ENCODE data around the gene GMPR2.

Gene GMPR2

GRCh38 chr14:24232645-24233537, at the start of gene GMPR2:
Gene GMPR2 (plus strand): TSS chr14:24232929. CDS start chr14:24233254, 325 bp downstream.
- TF ChIP-seq EP300 (IDR thresholded peaks at IDR 0.05; ENCODE audit: borderline replicate concordance) (no peak), TAF1 (IDR thresholded peaks at IDR 0.05; ENCODE audit: low read depth) (peak; percentile 63), USF1 (IDR thresholded peaks at IDR 0.05) (no peak), CREB1 (IDR thresholded peaks at IDR 0.05; ENCODE audit: low read depth) (no peak), REST (IDR thresholded peaks at IDR 0.05; ENCODE audit: low read depth) (no peak), TEAD4 (IDR thresholded peaks at IDR 0.05) (peak; percentile 66), EGR1 (IDR thresholded peaks at IDR 0.05) (no peak), FOXM1 (IDR thresholded peaks at IDR 0.05; ENCODE audit: borderline replicate concordance, low read depth) (no peak), CEBPB (IDR thresholded peaks at IDR 0.05) (no peak), YY1 (IDR thresholded peaks at IDR 0.05; ENCODE audit: low read depth) (no peak), NFIC (IDR thresholded peaks at IDR 0.05) (no peak), TCF12 (IDR thresholded peaks at IDR 0.05; ENCODE audit: low read depth) (peak; percentile 1; the same call in 1 of the 2 replicates), ZBTB7A (IDR thresholded peaks at IDR 0.05; ENCODE audit: low read depth) (no peak), RAD21 (IDR thresholded peaks at IDR 0.05; ENCODE audit: low read depth) (no peak)
- TF ChIP-seq, protein P1, sequence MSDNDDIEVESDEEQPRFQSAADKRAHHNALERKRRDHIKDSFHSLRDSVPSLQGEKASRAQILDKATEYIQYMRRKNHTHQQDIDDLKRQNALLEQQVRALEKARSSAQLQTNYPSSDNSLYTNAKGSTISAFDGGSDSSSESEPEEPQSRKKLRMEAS (IDR thresholded peaks at IDR 0.05), result peak; percentile 51; the same call in 1 of the 2 replicates

DNA sequence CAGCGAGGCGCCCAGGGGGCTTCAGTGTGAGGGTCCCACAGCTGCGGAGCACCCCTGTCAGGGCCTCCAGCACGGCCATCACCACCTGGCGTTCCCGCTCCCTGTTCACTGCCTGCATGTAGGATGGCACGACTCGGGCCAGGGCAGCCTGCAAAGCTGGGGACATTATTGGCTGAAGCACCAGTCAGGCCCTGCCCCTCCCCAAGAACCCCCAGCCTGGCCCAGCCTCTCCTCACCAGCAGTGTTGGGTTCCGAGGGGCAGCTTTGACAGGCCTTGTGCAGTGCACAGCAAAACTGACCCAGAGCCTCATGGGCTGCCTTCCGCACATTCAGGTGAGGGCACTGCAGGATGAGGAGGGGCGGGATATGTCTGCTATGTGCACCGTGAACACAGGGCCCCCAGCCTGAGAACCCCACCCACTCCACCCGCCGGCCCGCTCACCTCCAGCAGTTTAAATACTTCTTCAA, 49.7 kb upstream of the GMPR2 start:
- TF ChIP-seq RAD21 (IDR thresholded peaks at IDR 0.05; ENCODE audit: low read depth) (no peak), USF1 (IDR thresholded peaks at IDR 0.05) (no peak), TEAD4 (IDR thresholded peaks at IDR 0.05) (no peak), EP300 (IDR thresholded peaks at IDR 0.05; ENCODE audit: borderline replicate concordance) (no peak), REST (IDR thresholded peaks at IDR 0.05; ENCODE audit: low read depth) (no peak), ZBTB7A (IDR thresholded peaks at IDR 0.05; ENCODE audit: low read depth) (no peak), YY1 (IDR thresholded peaks at IDR 0.05; ENCODE audit: low read depth) (no peak), CEBPB (IDR thresholded peaks at IDR 0.05) (no peak), TAF1 (IDR thresholded peaks at IDR 0.05; ENCODE audit: low read depth) (no peak), CREB1 (IDR thresholded peaks at IDR 0.05; ENCODE audit: low read depth) (no peak), FOXM1 (IDR thresholded peaks at IDR 0.05; ENCODE audit: borderline replicate concordance, low read depth) (no peak), NFIC (IDR thresholded peaks at IDR 0.05) (no peak), EGR1 (IDR thresholded peaks at IDR 0.05) (no peak), TCF12 (IDR thresholded peaks at IDR 0.05; ENCODE audit: low read depth) (no peak)
- TF ChIP-seq, protein P1 (IDR thresholded peaks at IDR 0.05), result no peak

DNA sequence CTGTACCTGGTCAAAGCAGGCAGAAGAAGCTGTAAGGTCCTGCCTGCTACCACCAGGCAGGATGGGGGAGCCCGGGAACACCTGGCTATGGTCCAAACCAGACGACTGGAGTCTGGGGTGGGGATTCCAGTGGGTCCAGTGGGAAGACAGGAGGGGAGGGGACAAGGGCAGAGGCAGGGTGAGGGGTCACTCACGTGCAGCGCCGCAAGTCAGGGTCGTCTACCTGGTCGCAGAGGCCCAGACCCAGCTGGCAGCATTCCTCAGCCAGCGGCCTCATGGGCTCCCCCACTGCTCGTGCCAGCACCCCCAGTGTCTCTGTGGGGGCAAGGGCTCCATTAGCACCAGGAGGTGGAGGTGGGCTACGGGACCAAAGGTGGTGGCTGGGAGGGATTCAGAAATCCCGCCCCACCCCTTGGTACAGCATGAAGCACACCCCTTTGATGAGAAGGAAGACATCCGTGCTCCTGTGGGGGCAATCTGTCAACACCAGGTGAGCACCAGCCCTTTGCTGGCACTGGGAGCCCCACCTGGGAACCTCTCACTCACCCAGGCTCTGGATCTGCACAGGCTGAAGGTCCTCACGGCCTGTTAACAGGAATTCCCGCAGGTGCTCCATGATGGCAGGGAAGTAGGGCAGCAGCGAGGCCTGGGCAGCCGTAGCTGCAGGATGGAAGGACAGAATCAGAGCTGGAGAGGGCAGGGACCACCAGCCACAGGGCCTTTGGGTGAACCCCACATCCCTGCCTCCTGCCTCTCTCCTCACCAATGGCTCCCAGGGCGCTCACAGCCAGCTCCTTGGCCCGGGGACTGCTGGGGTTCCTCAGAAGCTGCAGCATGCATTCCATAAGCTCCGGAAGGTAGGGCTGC, 48.4 kb upstream of the GMPR2 start:
- TF ChIP-seq FOXM1 (IDR thresholded peaks at IDR 0.05; ENCODE audit: borderline replicate concordance, low read depth) (no peak), TCF12 (IDR thresholded peaks at IDR 0.05; ENCODE audit: low read depth) (no peak), EP300 (IDR thresholded peaks at IDR 0.05; ENCODE audit: borderline replicate concordance) (no peak), EGR1 (IDR thresholded peaks at IDR 0.05) (no peak), TEAD4 (IDR thresholded peaks at IDR 0.05) (no peak), REST (IDR thresholded peaks at IDR 0.05; ENCODE audit: low read depth) (no peak), ZBTB7A (IDR thresholded peaks at IDR 0.05; ENCODE audit: low read depth) (no peak), USF1 (IDR thresholded peaks at IDR 0.05) (no peak), NFIC (IDR thresholded peaks at IDR 0.05) (no peak), YY1 (IDR thresholded peaks at IDR 0.05; ENCODE audit: low read depth) (no peak), CEBPB (IDR thresholded peaks at IDR 0.05) (no peak)
- TF ChIP-seq, protein P1 (IDR thresholded peaks at IDR 0.05), result no peak
